HEK293T (cell line): ENCODE measurements around the gene SIRPB1.

Source experiments
- CTCF ChIA-PET: fragments of 350-600 bp; formaldehyde crosslinking; extraction: SDS; loops from one replicate; lab custom pipeline; 2021; ENCODE audit warnings: antibody characterized with exemption, inconsistent platforms; lab: Yijun Ruan, JAX
- POLR2A ChIA-PET: fragments of 350-600 bp; formaldehyde crosslinking; extraction: SDS; loops from one replicate; lab custom pipeline; 2020; ENCODE audit warnings: antibody characterized with exemption, inconsistent platforms; lab: Yijun Ruan, JAX
- DNase-seq: peaks from one replicate; pipeline ENCODE4 v3.0.0; 2012; ENCODE audit warnings: mixed read lengths; ENCODE audit errors: extremely low spot score
- ARNT ChIP-seq: fragments of 450-650 bp; IDR thresholded peaks from 2 replicates; pipeline ENCODE4 v1.6.1; 2017; ENCODE audit warnings: mild to moderate bottlenecking
- BHLHE40 ChIP-seq: fragments of 450-650 bp; IDR thresholded peaks from 2 replicates; pipeline ENCODE4 v1.6.1; 2016; ENCODE audit warnings: mild to moderate bottlenecking, moderate library complexity, borderline replicate concordance
- CTBP1 ChIP-seq: fragments of 450-650 bp; IDR thresholded peaks from 2 replicates; pipeline ENCODE4 v1.6.1; 2016; ENCODE audit warnings: borderline replicate concordance
- ELF4 ChIP-seq: fragments of 450-650 bp; IDR thresholded peaks from 2 replicates; pipeline ENCODE4 v1.6.1; 2017; ENCODE audit warnings: antibody characterized with exemption
- FOXA1 ChIP-seq: fragments of 450-650 bp; IDR thresholded peaks from 2 replicates; pipeline ENCODE4 v1.6.1; 2016; ENCODE audit warnings: mild to moderate bottlenecking
- FOXK2 ChIP-seq: fragments of 450-650 bp; IDR thresholded peaks from 2 replicates; pipeline ENCODE4 v1.6.1; 2016; ENCODE audit warnings: mild to moderate bottlenecking
- FOXM1 ChIP-seq: fragments of 450-650 bp; IDR thresholded peaks from 2 replicates; pipeline ENCODE4 v1.6.1; 2017; ENCODE audit warnings: mild to moderate bottlenecking, borderline replicate concordance
- HDGF ChIP-seq: fragments of 450-650 bp; IDR thresholded peaks from 2 replicates; pipeline ENCODE4 v1.6.1; 2017; ENCODE audit warnings: antibody characterized with exemption, borderline replicate concordance
- L3MBTL2 ChIP-seq: fragments of 450-650 bp; conservative IDR thresholded peaks from 2 replicates; pipeline ENCODE4 v1.6.1; 2016; ENCODE audit warnings: mild to moderate bottlenecking
- LEF1 ChIP-seq: fragments of 450-650 bp; IDR thresholded peaks from 2 replicates; pipeline ENCODE4 v1.6.1; 2017; ENCODE audit warnings: mild to moderate bottlenecking, borderline replicate concordance
- NFRKB ChIP-seq: fragments of 450-650 bp; IDR thresholded peaks from 2 replicates; pipeline ENCODE4 v1.6.1; 2016; ENCODE audit warnings: mild to moderate bottlenecking, moderate library complexity
- SP1 ChIP-seq: fragments of 450-650 bp; IDR thresholded peaks from 2 replicates; pipeline ENCODE4 v1.6.1; 2017
- SUZ12 ChIP-seq: fragments of 450-650 bp; IDR thresholded peaks from 2 replicates; pipeline ENCODE4 v1.6.1; 2016; ENCODE audit warnings: mild to moderate bottlenecking
- TARDBP ChIP-seq: fragments of 450-650 bp; IDR thresholded peaks from 2 replicates; pipeline ENCODE4 v1.6.1; 2016
- ZNF384 ChIP-seq: fragments of 450-650 bp; IDR thresholded peaks from 2 replicates; pipeline ENCODE4 v1.6.1; 2016
- TF ChIP-seq, protein P1 (sequence below): fragments of 450-650 bp; IDR thresholded peaks from 2 replicates; pipeline ENCODE4 v1.6.1; 2016

SIRPB1 gene

GRCh38 chr20:1619861-1620444 is at the start of gene SIRPB1:
SIRPB1 (minus strand) TSS chr20:1620009; CDS start chr20:1619944, 65 bp downstream.
- ChIA-PET CTCF (no interaction called here), POLR2A (no interaction called here)
- DNase-seq: no peak
- TF ChIP-seq L3MBTL2: no peak
- TF ChIP-seq NFRKB: no peak
- TF ChIP-seq BHLHE40: no peak
- TF ChIP-seq, protein P1, sequence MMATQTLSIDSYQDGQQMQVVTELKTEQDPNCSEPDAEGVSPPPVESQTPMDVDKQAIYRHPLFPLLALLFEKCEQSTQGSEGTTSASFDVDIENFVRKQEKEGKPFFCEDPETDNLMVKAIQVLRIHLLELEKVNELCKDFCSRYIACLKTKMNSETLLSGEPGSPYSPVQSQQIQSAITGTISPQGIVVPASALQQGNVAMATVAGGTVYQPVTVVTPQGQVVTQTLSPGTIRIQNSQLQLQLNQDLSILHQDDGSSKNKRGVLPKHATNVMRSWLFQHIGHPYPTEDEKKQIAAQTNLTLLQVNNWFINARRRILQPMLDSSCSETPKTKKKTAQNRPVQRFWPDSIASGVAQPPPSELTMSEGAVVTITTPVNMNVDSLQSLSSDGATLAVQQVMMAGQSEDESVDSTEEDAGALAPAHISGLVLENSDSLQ: no peak
- no peak for TF ChIP-seq SP1
- TF ChIP-seq LEF1: no peak
- TF ChIP-seq FOXA1: no peak
- no peak for TF ChIP-seq ZNF384
- TF ChIP-seq CTBP1: no peak
- no peak for TF ChIP-seq FOXM1

DNA sequence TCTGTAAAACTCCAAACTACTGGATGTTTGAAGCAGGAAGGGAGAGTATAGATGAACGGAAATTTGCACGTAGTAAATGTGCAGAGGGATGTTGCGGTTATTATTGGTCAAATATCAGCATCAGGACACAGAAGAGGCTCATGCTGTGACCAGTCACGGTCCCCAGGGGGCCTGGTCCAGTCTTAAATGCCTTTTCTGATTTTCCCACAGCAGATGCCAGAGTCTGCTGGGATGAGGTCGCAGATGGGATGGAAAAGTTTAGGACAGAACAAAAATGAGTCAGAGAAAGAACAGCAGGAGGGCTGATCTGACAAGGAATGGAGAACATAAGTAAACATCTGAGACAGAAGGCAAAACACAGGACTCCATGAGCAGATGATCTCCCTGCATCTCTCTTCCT is 49.5 kb upstream of the SIRPB1 start:
- CTCF ChIA-PET: no interaction called here
- TF ChIP-seq LEF1 (no peak), ARNT (no peak), FOXK2 (no peak), HDGF (no peak), CTBP1 (no peak), ZNF384 (no peak)
- TF ChIP-seq, protein P1: no peak
- DNase-seq: peak; percentile 13
- POLR2A ChIA-PET: no interaction called here

- ChIA-PET POLR2A (no interaction called here), CTCF (interaction anchor here (1.1 kb wide), 1 partner anchor 109 kb away, joined by 3 read pairs; no protein-coding TSS in a partner anchor)
- TF ChIP-seq L3MBTL2: no peak
- TF ChIP-seq SUZ12: no peak
- TF ChIP-seq, protein P1: no peak
- no peak for TF ChIP-seq TARDBP
- no peak for TF ChIP-seq ELF4
- no peak for TF ChIP-seq FOXK2
- no peak for TF ChIP-seq FOXM1
- no peak for TF ChIP-seq LEF1
- TF ChIP-seq FOXA1: no peak
- no peak for TF ChIP-seq BHLHE40
- TF ChIP-seq SP1: no peak
- no peak for TF ChIP-seq NFRKB
- TF ChIP-seq ZNF384: no peak
- no peak for TF ChIP-seq CTBP1
- TF ChIP-seq ARNT: no peak
- TF ChIP-seq HDGF: no peak
- no peak for DNase-seq
Measured at GRCh38 chr20:1667502-1668085, 47.8 kb upstream of the SIRPB1 start.

DNA sequence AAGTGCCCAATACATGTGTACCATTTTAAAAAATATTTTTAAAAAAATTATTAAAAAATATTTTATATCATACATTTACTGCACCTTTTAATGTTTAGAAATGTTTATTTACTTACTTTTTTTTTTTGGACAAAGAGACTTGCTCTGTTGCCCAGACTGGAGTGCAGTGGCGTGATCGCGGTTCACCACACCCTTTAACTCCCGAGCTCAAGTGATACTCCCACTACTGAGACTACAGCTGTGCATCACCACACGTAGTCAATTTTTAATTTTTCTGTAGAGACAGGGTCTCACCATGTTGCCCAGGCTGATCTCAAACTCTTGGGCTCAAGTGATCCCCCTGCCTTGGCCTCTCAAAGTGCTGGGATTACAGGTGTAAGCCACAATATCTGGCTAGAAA is 47.0 kb upstream of the SIRPB1 start:
- CTCF ChIA-PET: interaction anchor here (0.6 to 1.1 kb wide), 2 partner anchors 45 to 110 kb away, joined by 3 read pairs; no protein-coding TSS in a partner anchor
- no peak for DNase-seq
- no peak for TF ChIP-seq FOXA1
- no peak for TF ChIP-seq ELF4
- no peak for TF ChIP-seq HDGF
- TF ChIP-seq ZNF384: no peak
- no peak for TF ChIP-seq CTBP1
- TF ChIP-seq SUZ12: no peak
- TF ChIP-seq SP1: no peak
- POLR2A ChIA-PET: no interaction called here

GRCh38 chr20:1665345-1665744 is 45.5 kb upstream of the SIRPB1 start:
- TF ChIP-seq CTBP1: no peak
- POLR2A ChIA-PET: no interaction called here
- CTCF ChIA-PET: no interaction called here

DNA sequence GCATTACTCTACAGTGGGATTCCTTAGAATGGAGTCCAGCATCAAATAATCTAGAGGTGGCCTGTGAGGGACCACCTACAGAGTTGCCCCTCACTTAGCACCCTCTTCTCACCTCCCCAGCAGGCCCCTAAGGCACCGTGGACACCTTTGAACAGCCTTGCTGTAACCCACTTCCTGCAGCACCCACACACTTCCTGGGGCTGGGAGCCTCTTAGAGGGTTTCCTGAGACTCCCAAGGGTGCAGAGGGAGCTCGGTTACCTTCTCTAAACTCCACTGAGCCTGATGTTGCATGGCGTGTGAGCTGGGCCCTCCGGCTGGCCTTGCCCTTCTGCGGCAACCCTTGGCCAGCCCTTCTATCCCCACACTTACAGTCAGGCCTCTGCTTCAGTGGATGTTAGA is 45.1 kb upstream of the SIRPB1 start:
- no peak for DNase-seq
- ChIA-PET POLR2A (no interaction called here), CTCF (no interaction called here)
- TF ChIP-seq, protein P1: no peak
- no peak for TF ChIP-seq ZNF384
- no peak for TF ChIP-seq TARDBP
- TF ChIP-seq L3MBTL2: no peak
- no peak for TF ChIP-seq SUZ12
- TF ChIP-seq FOXM1: no peak
- TF ChIP-seq SP1: no peak
- no peak for TF ChIP-seq BHLHE40
- no peak for TF ChIP-seq FOXA1
- no peak for TF ChIP-seq FOXK2
- no peak for TF ChIP-seq HDGF
- no peak for TF ChIP-seq ARNT
- no peak for TF ChIP-seq ELF4
- TF ChIP-seq NFRKB: no peak
- TF ChIP-seq CTBP1: no peak
- no peak for TF ChIP-seq LEF1

More at GRCh38 chr20:1665345-1665744, 45.5 kb upstream of the SIRPB1 start:
- no peak for DNase-seq
